ENCODE measurements around the gene DNAJC16.

- TF ChIP-seq ZNF565 (CRISPR knock-in tag; conservative IDR thresholded peaks at IDR 0.05; ENCODE audit: low read depth) (no peak), ISL1 (CRISPR knock-in tag; IDR thresholded peaks at IDR 0.05) (no peak), ZNF8 (CRISPR knock-in tag; IDR thresholded peaks at IDR 0.05) (no peak), CREB5 (CRISPR knock-in tag; IDR thresholded peaks at IDR 0.05; ENCODE audit: low read depth) (no peak), TOX (CRISPR knock-in tag; IDR thresholded peaks at IDR 0.05; ENCODE audit: borderline replicate concordance) (no peak), RARB (CRISPR knock-in tag; IDR thresholded peaks at IDR 0.05) (no peak), CSDC2 (CRISPR knock-in tag; IDR thresholded peaks at IDR 0.05) (no peak), PATZ1 (CRISPR knock-in tag; IDR thresholded peaks at IDR 0.05; ENCODE audit: borderline replicate concordance) (no peak), ARNTL (CRISPR knock-in tag; IDR thresholded peaks at IDR 0.05; ENCODE audit: borderline replicate concordance, low read depth) (no peak), ZC3H10 (CRISPR knock-in tag; IDR thresholded peaks at IDR 0.05) (no peak), ZFP30 (CRISPR knock-in tag; IDR thresholded peaks at IDR 0.05) (no peak)
- TF ChIP-seq, protein P1, sequence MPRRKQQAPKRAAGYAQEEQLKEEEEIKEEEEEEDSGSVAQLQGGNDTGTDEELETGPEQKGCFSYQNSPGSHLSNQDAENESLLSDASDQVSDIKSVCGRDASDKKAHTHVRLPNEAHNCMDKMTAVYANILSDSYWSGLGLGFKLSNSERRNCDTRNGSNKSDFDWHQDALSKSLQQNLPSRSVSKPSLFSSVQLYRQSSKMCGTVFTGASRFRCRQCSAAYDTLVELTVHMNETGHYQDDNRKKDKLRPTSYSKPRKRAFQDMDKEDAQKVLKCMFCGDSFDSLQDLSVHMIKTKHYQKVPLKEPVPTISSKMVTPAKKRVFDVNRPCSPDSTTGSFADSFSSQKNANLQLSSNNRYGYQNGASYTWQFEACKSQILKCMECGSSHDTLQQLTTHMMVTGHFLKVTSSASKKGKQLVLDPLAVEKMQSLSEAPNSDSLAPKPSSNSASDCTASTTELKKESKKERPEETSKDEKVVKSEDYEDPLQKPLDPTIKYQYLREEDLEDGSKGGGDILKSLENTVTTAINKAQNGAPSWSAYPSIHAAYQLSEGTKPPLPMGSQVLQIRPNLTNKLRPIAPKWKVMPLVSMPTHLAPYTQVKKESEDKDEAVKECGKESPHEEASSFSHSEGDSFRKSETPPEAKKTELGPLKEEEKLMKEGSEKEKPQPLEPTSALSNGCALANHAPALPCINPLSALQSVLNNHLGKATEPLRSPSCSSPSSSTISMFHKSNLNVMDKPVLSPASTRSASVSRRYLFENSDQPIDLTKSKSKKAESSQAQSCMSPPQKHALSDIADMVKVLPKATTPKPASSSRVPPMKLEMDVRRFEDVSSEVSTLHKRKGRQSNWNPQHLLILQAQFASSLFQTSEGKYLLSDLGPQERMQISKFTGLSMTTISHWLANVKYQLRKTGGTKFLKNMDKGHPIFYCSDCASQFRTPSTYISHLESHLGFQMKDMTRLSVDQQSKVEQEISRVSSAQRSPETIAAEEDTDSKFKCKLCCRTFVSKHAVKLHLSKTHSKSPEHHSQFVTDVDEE (CRISPR knock-in tag; IDR thresholded peaks at IDR 0.05), result no peak
- TF ChIP-seq, protein P2, sequence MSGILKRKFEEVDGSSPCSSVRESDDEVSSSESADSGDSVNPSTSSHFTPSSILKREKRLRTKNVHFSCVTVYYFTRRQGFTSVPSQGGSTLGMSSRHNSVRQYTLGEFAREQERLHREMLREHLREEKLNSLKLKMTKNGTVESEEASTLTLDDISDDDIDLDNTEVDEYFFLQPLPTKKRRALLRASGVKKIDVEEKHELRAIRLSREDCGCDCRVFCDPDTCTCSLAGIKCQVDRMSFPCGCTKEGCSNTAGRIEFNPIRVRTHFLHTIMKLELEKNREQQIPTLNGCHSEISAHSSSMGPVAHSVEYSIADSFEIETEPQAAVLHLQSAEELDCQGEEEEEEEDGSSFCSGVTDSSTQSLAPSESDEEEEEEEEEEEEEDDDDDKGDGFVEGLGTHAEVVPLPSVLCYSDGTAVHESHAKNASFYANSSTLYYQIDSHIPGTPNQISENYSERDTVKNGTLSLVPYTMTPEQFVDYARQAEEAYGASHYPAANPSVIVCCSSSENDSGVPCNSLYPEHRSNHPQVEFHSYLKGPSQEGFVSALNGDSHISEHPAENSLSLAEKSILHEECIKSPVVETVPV (CRISPR knock-in tag; IDR thresholded peaks at IDR 0.05), result no peak
Observed at GRCh38 chr1:15507278-15507677, 19.4 kb upstream of the DNAJC16 start.

Data from SK-N-SH treated with all-trans-retinoic acid at 6 μM for 48 hours (cell line).